HL-60 (cell line): Measurements from ENCODE around the gene COL24A1.

Source experiments
- DNase-seq, 2 experiments: peaks; one replicate each; pipeline ENCODE4 v3.0.0-alpha.2; 2010 to 2020; ENCODE audit warnings: low read depth in 1 of 2, low spot score in 1 of 2
- H3K27ac ChIP-seq: fragments of 250-450 bp; sonication (Bioruptor Pico); replicated peaks from 2 replicates; pipeline ENCODE4 v1.5.1; 2020; ENCODE audit warnings: mild to moderate bottlenecking, moderate library complexity
- H3K27me3 ChIP-seq: fragments of 250-450 bp; sonication (Bioruptor Pico); 2 replicates; pipeline ENCODE4 v1.5.1; 2021; ENCODE audit warnings: mild to moderate bottlenecking, moderate library complexity; ENCODE audit not compliant: insufficient read depth, poor library complexity, severe bottlenecking
- H3K4me3 ChIP-seq: replicated peaks from 2 replicates; pipeline ENCODE4 v1.5.1; 2011; ENCODE audit warnings: mild to moderate bottlenecking, control low read depth, low read length; ENCODE audit not compliant: insufficient read depth
- GABPA ChIP-seq: IDR thresholded peaks from 2 replicates; pipeline ENCODE4 v1.6.1; 2012; ENCODE audit warnings: low read depth
- POLR2AphosphoS5 ChIP-seq: IDR thresholded peaks from 2 replicates; pipeline ENCODE4 v1.6.1; 2012; ENCODE audit warnings: low read depth
- REST ChIP-seq: IDR thresholded peaks from 2 replicates; pipeline ENCODE4 v1.6.1; 2012; ENCODE audit warnings: low read depth; ENCODE audit not compliant: insufficient replicate concordance
- SPI1 ChIP-seq: IDR thresholded peaks from 2 replicates; pipeline ENCODE4 v1.6.1; 2012; ENCODE audit warnings: low read depth, mild to moderate bottlenecking, borderline replicate concordance
- TF ChIP-seq, protein P1 (sequence below): IDR thresholded peaks from one replicate; pipeline ENCODE4 v1.5.1; 2011; ENCODE audit warnings: low read length, control low read depth, inconsistent platforms; ENCODE audit not compliant: insufficient read depth

The COL24A1 gene

DNA sequence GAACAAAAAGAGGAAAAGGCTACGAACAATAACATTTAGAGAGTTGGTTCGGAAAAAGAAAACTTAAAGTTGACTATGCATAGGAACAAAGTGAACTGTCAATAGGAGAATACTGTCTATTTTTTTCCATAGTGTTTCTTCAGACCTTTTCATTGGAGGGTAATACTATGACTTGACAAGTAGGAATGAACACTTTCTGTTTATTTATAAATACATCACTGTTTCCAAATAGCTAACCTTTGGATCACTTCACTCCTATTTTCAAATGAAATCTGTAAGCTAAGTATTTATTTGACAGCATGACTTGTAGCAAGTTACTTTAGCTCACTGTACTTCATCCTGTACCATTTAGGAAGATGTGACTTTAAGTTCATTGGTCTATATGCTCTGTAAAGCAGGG lies 221.3 kb downstream of the COL24A1 start:
- Histone ChIP-seq H3K27ac (no peak overlapping the region), H3K4me3 (no peak overlapping the region), H3K27me3 (no peaks in the 10 kb centered on the region)
- no peak for DNase-seq
- TF ChIP-seq, protein P1, sequence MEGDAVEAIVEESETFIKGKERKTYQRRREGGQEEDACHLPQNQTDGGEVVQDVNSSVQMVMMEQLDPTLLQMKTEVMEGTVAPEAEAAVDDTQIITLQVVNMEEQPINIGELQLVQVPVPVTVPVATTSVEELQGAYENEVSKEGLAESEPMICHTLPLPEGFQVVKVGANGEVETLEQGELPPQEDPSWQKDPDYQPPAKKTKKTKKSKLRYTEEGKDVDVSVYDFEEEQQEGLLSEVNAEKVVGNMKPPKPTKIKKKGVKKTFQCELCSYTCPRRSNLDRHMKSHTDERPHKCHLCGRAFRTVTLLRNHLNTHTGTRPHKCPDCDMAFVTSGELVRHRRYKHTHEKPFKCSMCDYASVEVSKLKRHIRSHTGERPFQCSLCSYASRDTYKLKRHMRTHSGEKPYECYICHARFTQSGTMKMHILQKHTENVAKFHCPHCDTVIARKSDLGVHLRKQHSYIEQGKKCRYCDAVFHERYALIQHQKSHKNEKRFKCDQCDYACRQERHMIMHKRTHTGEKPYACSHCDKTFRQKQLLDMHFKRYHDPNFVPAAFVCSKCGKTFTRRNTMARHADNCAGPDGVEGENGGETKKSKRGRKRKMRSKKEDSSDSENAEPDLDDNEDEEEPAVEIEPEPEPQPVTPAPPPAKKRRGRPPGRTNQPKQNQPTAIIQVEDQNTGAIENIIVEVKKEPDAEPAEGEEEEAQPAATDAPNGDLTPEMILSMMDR, result no peak
- TF ChIP-seq GABPA (no peak), POLR2AphosphoS5 (no peak), SPI1 (no peak), REST (no peak)

- TF ChIP-seq POLR2AphosphoS5 (no peak), REST (no peak), GABPA (no peak), SPI1 (no peak)
- TF ChIP-seq, protein P1, result no peak
- no peak for DNase-seq
- no peaks in the 10 kb centered on the region for H3K27me3 ChIP-seq
- no peak overlapping the region for H3K4me3 ChIP-seq
- no peak overlapping the region for H3K27ac ChIP-seq
These were observed 222.1 kb downstream of the COL24A1 start for GRCh38 chr1:85934516-85934915.

DNA sequence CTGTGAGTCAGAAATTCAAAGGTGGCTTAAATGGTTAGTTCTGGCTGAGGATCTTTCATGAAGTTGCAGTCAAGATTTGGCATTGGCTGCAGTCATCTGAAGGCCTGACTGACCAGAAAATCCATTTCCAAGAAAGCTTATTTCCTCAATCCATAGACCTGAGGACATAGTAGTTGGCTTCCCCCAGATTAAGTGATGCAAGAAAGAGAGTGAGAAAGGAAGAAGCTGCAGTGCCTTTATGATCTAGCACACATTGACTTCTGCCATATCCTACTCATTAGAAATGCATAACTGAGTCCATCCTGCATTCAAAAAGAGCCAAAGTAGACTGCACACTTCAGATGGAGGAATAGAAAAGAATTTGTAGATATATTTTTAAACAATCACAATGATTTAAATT lies 222.6 kb downstream of the COL24A1 start:
- Histone ChIP-seq H3K27ac (no peak overlapping the region), H3K27me3 (no peaks in the 10 kb centered on the region), H3K4me3 (no peak overlapping the region)
- TF ChIP-seq, protein P1, result no peak
- TF ChIP-seq POLR2AphosphoS5 (no peak), REST (no peak), SPI1 (no peak), GABPA (no peak)
- DNase-seq, result no peak
